Activated naive CD4-positive, alpha-beta T cell treated with anti-CD3 and anti-CD28 coated beads, Interleukin-2, amount 50 U/mL, for 16 hours (primary cell): ENCODE results near the gene B3GAT3.
"Not testable (repeated sequence)": the region's sequence is repeated elsewhere in the genome, so short reads cannot be mapped to it uniquely, and the experiment has no call there.

Source experiments
- DNase-seq: peaks from one replicate; pipeline ENCODE4 v3.0.0-alpha.2; 2020

B3GAT3 gene

DNA sequence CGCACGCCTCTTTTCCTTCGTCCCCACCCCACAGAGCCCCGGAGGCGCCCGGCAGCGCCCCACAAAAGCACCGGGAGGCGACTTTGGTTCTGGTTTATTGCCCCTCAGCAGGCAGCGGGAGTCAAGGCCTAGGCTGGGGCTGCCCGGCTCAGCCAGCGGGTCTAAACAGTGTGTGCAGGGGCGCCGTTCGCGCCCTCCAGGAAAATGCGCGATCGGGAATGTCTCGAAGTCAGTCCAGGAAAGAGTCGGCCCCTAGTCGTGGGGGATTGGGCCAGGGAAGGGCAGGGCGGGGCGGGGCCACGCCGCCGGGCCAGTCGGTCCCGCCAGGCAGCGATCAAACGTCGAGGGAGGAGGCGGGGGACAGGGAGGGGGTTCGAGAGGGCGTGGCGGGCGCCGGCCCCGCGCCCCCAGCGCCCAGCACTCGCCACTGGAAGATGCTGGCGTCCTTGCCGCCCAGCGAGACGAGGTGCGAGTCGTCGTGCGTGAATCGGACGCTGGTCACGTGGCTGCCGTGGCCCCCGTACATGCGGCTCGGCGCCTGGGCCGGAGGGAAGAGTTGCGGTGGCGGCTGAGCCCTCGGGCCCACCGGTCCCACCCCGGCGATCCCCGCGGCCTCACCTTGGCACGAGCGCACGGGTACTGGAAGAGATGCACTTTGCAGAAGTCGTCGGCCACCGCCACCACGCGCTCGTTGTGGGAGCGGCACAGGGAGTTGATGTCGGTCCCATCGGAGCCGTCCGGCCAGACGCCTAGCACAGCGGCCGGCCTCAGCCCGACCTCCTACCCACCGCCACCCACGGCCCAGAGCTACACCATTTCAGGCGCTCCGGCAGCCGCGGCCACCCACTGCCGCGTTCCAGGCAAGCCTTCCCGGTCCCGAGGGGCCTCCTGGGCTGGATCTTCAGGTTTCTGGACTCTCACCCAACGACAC, 19.4 kb downstream of the B3GAT3 start:
- DNase-seq = peak; percentile 34

DNA sequence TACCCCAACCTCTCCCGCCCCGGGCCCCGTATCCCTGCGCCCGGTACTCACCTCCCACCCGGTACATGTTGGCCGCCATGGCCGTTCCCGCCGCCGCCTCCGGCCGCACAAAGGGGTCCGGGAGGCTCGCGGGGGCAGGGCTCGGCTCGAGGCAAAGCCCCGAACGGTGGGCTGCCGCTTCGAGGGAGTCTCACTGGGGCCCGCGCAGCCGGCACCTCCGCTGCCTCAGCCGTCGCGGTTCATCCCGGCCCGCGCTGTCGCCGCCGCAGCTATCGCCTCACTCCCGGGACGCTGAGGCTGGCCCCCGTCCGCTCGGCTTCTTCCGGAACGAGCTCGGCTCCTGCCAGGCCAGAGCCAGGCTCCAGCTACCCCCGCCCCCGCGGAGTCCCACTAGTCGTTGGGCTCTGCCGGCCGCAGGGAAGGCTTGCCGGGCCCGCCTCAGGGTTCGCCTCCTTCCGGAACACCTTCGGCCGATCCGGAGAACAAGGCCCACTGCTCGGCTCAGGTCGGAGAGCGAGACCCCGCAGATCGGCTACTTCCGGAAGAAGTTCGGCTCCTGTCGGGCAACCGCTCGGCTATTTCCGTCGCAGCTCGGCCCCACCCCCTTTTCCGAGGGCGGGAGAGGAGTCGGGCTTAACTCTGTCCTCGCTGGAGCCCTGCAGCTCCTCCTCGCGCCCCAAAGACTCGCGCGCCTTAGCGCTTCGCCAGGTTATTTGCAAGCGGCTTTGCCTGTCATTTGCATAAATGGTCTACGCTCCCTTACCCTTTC, 20.2 kb downstream of the B3GAT3 start, which contains the start of gene MTA2:
TSS of gene MTA2 (minus strand) at position 494 of the 769 bp plus-strand sequence. CDS start at position 79, 415 bp downstream.
- peak; percentile 99 for DNase-seq

DNA sequence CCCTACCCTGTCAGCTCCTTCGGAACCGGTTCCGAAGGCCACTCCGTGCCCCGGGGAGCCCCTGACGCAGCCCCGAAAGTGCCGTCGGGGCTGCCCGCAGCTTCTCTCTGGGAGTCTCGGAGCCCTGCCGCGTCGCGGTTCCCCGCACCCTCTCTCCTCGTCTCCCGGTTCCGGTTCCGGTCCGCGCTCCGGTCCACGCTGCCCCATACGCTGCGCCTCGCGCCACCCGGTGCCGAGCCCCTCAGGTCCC, 20.7 kb downstream of the B3GAT3 start:
- DNase-seq = peak; percentile 59

DNA sequence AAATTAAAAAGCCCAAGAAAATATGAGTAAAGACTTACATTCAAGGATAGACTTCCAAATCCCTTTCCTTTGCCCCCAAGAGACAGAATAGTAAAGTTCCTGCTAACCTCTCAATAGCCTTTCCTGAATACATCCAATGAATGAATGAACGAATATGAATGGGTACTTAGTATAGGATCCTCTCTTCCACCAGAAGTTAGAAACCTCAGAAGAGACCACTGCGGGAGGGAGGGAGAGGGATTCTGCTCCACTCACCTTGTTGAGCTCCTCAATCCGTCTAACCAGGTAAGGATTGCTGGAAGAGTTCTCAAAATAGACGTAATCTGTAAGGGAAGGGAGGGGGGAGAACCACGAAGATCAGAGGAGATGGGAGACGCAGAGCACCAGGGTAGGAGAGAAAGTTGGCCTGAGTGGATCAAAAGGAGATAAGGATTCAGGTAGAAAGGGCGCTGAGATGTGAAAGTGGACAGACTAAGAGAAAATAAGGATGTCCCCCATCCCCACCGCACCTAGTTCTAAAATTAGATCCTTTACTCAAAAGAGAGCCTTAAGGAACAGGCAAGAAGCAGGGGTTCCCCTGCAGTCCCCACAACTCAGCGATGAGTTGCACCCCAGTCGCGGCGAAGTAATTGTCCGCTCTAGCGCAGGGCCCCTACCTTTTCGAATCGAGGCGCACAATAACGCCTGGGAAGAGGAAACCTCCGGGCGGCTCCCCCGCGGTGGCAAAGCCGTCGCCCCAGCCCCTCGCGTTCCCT, 21.2 kb downstream of the B3GAT3 start:
- DNase-seq = no peak

DNA sequence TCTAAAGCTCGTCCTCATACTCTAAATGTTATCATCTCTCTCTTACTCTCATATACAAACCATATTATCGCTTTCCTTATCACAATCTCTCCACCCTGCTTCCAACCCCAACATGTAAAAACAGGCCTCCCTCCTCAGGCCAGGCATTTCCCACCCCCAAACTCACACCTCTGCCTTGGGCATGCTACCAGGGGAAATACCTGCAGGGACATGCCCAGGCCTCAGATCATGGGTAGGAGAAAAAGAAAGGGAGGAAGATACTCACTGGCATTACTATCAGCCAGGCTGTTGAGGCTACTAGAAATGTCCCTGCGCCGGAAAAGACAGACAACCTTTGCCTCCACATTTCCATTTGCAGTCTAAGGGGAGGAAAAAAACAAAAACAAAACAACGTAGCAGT, 21.9 kb downstream of the B3GAT3 start:
- no peak for DNase-seq

DNA sequence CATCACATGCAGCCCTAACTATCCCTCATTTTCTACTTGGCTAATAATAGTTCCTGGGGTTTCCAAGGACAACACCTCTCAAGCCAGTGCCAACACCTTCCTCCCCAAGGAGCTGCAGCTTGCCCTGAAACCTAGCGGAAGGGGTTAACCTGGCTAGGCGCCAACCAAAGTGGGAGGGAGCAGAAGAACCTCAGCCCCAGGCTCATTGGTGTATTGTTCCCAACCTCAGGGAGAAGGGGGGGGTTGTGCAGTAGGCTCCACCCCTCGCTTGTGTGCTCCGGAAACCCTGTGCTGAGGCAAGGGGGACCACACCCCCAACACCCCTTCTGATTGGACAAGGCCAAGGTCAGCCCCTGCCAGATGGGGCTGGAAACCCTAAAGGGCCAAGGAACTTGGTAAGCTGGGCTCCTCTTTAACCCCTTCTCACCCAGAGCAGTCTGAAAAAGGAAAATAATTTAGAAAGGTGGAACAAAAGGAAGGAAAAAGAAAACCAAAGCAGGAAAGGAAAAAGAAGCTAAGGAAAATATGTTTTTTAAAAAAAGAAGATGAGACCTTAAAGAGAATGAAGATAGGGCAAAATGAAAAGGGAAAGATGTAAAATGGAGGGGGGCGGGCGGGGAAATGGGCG, 22.6 kb downstream of the B3GAT3 start:
- peak; percentile 96 for DNase-seq

DNA sequence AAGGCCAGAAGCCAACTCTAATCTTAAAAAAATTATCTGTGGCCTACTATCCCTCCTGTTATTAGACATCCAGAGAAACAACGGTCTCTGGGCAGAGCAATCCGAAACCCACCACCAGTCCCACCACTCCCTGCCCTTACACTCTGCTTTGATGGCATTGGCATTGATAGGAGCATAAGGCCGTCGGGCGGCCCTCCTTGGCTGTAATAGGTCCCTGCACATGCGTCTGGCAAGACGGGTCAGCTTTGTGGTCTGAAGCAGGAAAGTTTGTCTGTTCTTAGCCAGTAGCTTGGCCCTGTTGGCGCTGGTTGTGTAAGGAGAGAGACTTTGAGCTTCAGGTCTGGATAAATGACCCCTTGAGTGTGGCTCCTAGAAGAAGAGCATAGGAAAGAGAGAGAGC, 26.7 kb downstream of the B3GAT3 start:
- no peak for DNase-seq

DNA sequence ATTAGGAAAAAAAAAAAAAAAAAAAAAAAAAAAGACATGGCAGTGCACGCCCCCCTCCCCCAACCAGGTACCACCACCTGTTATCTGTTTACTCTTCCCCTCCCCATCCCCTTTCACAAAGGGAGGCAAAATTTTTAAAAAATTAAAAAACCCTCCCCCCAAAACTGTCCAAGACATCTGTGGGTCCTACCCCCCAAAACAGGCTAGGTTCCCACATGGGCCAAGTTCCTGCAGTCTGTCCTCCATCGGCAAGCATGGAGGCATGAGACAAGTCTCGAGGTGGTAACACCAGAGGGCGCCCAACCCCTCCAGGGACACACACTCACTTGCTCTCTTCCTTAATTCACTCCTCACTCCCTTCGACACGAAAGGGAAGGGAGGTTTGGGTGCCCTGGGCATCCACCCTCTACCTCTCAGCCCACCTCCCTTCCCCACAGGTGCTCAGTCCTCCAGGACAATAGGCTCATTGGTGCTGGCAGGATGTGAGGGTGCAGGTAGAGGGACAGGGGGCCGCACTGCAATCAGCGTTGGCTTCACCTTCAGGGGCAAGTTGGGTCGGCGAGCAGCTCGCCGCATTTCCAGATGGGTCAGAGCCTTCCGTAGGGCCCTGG, 28.2 kb downstream of the B3GAT3 start:
- DNase-seq = peak; percentile 77

DNA sequence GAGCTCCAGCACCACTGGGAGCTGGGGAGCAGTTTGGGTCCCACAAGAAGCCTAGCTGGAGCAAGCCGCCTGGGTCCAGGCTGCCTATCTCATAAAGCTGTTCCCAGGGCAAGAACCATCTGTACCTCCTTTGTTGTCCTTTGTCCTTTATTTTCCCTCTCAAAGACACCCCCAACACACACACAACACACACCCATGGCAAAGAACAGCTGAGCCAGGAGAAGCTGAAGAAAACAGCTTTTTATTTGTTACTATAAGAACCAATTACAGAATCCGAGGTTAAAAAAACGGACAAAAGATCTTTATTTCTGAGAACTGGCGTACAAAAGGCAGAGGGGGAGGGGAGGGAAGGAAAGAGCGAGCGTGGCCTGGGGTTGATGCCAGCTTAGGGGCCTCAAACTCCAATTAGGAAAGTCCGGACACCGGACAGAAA, 28.8 kb downstream of the B3GAT3 start:
- DNase-seq = no peak

DNA sequence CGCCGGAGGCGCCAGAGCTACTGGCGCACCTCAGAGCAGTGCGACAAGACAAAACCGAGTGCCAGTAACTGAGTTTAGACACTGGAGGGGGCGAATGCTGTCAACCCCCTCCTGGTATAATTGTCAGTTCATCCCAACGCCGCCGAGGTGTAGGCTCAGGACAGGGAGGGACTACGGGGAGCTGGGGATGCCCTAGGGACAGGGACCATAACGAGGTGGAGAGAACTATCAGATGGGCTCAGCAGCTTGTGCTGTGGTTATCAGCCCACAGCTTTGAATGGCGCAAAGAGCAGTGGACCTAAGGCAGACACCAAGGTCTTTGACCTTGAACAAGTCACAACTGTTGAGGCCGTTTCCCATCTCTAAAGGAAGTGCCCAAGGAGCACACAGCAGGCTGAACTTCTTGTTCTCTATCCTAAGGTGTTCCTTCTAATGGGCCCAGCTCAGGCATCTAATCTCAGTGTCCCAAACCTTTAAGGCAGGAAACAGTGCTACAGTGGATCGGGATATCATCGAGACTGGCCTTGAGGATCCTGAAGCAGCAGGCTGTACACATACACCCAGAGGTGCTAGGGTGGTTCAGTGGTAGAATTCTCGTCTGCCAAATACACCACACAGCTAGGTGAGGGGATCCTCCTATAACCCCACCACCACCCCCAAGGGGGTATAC, 29.5 kb downstream of the B3GAT3 start:
- DNase-seq = no peak

DNA sequence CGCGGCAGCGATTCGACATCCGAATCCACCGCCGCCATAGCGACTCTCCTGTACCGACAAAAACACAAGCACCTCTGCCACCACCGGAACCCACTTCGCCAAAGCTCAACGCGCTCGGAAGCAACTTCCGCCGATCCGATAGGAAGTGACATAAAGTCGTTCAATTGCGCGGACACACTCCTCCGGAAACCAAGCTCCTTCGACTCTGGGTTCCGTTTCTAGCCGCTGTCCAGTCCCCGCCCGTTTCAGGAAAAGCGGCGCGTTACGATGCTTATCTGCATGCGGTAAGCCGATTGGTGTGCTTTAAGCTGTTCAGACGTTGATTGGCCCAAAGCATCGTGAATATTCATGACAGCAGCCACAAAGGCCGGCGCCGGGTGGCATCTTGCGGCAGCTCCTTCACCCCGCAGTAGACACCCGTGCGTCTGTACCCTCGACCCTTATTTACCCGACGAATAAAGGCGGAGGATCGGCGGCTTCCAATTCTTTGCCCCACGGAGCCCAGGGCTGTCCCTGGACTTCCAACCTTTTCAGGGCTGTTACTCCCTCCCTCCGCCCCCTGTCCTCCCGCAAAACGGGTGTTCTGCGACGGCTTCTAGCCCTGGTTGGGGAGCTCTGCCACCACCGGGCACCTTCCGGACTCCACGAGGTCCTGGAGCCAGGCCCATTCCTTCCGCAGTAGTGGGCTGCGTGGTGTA, 30.2 kb downstream of the B3GAT3 start, which contains the start of gene TUT1:
TSS of gene TUT1 (minus strand) at position 76 of the 698 bp plus-strand sequence. CDS start at position 38, 38 bp downstream.
- peak; percentile 93 for DNase-seq

DNA sequence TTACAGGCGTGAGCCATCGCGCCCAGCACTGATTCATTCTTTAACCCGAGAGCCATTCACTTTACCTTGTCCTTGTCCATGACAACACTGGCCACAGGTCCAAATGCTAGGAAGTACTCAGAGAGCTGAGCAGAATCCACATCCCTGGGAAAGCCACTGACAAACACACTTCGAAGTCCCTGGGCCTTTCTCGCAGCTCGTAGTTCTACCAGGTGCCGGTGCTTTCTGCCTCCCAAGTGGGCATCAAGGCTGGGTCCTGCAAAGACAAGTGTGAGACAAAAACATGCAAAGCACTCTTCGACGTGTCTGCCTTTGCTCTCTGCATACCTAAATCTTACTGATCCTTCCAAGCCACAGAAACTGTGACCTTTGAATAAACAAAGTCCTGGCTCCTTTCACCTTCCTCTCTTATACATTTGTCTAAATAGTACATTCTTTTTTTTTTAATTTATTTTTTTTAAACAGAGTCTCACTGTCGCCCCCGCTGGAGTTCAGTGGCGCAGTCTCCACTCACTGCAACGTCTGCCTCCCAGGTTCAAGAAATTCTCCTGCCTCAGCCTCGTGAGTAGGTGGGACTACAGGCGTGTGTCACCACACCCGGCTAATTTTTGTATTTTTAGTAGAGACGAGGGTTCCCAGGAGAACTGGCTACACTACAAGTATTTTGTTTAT, 32.7 kb downstream of the B3GAT3 start:
- peak; percentile 38 for DNase-seq

DNA sequence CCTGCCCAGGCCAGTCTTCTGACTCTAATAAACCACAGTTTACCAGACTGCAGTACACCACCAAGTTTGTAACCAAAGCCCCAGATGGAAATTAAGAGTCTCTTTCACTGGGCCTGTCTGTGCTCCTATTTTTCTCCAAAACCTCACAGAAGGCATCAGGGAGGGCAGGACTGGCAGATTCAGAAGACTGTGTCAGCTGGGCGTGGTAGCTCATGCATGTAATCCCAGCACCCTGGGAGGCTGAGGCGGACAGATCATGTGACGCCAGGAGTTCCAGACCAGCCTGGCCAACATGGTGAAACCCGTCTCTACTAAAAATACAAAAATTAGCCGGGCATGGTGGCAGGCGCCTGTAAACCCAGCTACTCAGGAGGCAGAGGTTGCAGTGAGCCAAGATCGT, 36.4 kb downstream of the B3GAT3 start:
- DNase-seq = not testable (repeated sequence)

DNA sequence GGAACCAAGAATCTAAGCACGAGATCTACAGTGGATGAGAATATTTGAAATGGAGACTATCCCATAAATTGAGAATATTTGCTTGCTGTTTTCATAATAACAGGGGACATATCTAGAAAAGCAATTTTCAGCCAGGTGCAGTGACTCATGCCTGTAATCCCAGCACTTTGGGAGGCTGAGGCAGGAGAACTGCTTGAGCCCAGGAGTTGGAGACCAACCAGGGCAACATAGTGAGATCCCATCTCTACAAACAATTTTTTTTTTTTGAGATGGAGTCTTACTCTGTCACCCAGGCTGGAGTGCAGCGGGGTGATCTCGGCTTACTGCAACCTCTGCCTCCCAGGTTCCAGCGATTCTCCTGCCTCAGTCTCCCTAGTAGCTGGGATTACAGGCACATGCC, 40.1 kb downstream of the B3GAT3 start:
- DNase-seq = not testable (repeated sequence)

DNA sequence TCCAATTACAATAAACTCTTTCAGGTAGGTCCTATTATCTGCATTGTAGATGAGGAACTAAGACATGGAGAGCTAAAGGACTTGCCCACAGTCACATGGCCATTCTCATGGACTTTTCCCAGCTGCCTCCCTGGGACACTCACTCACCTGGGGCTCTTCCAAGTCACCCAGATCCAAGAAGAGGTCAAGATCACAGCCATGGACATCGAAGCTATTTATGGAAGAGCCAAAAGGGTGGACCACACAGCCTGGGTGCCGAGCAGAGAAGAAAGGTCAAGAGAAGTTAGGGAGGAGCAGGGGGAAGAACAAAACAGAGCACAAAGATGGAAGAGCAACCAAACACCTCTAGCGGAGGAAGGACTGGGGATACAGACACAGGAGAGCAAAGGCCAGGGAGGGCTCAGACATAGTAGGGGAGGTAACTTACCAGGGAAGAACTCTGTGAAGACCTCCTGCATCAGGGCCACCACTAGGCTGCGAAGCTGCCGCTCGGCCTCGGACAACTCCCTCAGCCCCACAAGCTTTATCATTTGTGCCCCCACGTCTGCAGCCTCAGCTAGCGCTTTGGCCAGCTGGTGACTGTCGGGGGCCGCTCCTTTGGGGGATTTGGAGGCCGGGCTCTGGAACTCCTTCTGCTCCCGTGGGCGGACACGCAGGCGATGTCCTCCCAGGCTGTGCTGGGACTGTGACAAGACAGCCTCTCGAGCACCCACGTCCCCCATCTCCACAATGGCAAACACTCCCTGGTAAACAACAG, 40.6 kb downstream of the B3GAT3 start:
- DNase-seq = no peak

DNA sequence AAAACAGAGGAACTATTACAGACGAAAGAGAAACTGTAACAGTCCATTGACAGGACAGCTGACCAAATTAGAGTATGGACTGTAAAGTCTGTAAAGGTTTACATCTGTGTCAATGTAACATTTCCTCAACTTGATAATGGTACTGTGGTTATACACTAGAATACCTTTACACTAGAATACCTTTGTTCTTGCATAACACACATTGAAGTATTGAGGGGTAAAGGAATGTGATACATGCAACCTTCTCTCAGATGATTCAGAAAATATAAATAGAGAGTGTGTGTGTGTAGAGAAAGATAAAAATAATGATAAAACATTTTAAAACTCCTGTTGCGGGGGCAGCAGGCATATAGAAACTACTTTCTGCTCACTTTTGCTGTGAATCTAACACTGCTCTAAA, 42.5 kb downstream of the B3GAT3 start:
- DNase-seq = no peak

DNA sequence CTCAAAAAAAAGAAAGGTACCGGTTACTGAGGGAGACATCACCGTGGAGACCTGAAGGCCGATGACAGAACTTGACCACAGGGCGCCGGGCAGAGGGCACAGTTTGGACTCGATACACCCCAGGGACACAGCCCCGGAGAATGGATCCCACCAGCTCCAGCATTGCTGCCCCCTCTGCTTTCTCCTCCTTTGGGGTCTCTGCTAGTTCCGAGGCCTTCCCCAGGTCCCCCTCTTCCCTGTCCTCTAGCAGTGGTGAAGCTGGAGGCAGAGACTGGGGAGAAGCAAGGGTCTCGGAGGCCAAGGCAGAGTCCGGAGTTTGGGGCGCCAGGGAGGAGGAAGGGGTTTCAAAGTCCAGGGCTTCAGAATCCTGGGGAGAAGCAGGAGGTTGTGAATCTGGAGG, 43.2 kb downstream of the B3GAT3 start:
- no peak for DNase-seq

DNA sequence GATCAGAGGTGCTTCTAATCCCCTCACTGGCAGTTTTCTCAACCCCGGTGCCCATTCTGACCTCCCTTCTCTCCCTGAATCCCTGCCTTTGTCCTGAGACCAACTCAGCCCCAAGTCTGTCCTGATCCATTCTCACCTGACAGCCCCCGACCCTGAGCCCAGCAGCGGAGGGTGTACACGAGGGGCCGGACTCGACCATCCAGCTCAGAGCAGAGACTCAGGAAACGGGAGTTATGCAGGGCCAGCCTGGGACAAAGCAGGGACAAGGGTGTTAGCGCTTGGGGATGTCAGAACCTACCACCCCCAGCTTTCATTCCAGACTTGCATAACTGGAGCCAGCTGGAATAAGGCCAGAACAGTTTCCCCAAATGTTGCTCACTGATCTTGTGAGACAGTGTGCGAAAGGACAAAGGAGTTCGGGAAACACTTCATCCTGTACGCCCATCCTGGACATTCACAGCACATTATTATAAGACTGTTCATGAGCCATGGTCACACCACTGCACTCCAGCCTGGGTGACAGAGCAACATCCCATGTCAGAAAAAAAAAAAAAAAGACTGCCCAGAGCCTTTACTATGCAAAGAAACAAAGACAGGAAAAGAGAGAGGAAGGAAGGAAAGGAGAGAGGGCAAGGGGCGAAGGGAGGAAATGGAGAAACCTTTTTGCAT, 44.6 kb downstream of the B3GAT3 start:
- no peak for DNase-seq

DNA sequence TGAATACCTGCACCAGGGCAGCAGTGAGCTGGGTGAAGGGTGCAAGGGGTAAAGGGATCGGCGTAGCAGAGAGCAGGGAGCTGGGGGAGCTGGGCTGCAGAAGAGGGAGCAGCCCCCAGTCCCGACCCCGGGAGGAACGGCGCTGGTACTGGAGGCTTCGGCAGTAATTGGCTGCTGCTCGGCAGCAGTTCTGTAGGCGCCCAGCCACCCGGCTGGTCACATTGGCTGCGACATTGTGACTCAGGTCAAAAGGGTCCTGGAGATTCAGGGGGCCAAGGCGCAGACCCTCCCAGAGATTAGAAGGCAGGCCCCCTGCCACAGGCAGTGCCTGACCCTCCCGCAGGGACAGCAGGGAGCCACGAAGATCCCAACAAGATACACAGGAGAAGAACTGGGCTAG, 45.9 kb downstream of the B3GAT3 start:
- no peak for DNase-seq
